ENCODE data around the gene NFYC.

The NFYC gene

DNA sequence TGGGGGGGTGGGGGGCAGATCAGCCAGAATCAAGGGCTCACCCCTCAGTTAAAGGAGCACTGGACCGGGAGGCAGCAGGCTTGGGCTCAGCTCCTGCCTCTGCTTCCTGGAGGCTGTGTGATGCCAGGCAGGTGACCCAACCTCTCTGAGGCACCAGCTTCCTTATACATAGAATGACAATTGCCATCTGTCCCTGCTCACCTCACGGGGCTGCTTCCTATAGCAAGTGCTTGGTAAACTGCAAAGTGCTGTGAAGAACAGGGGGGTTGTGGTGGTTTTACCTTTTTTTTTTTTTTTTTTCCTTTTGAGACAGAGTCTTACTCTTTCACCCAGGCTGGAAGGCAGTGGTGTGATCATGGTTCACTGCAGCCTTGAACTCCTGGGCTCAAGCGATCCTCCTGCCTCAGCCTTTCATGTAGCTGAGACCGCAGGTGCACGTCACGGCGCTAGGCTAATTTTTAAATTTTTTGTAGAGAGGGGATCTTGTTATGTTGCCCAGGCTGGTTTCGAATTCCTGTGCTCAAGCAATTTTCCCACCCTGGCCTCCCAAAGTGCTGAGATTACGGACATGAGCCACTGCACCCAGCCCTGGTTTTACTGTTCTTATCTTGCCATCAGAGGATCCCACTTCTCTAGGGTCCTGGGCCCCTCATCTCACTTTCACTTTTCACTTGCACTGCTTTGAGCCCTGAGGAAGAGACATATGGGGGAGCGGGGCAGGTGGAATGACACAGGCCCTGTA is 103.6 kb downstream of the NFYC start:
- no peak for DNase-seq (ENCODE audit: low read depth in 2 of 2)
- TF ChIP-seq, protein P1, sequence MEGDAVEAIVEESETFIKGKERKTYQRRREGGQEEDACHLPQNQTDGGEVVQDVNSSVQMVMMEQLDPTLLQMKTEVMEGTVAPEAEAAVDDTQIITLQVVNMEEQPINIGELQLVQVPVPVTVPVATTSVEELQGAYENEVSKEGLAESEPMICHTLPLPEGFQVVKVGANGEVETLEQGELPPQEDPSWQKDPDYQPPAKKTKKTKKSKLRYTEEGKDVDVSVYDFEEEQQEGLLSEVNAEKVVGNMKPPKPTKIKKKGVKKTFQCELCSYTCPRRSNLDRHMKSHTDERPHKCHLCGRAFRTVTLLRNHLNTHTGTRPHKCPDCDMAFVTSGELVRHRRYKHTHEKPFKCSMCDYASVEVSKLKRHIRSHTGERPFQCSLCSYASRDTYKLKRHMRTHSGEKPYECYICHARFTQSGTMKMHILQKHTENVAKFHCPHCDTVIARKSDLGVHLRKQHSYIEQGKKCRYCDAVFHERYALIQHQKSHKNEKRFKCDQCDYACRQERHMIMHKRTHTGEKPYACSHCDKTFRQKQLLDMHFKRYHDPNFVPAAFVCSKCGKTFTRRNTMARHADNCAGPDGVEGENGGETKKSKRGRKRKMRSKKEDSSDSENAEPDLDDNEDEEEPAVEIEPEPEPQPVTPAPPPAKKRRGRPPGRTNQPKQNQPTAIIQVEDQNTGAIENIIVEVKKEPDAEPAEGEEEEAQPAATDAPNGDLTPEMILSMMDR (IDR thresholded peaks at IDR 0.05; ENCODE audit: low read depth, low read length): no peak
- H3K4me3 ChIP-seq (replicated peaks in 1 of 2; ENCODE audit: low read depth in 2 of 2, low read length in 2 of 2): no peak overlapping the region

DNA sequence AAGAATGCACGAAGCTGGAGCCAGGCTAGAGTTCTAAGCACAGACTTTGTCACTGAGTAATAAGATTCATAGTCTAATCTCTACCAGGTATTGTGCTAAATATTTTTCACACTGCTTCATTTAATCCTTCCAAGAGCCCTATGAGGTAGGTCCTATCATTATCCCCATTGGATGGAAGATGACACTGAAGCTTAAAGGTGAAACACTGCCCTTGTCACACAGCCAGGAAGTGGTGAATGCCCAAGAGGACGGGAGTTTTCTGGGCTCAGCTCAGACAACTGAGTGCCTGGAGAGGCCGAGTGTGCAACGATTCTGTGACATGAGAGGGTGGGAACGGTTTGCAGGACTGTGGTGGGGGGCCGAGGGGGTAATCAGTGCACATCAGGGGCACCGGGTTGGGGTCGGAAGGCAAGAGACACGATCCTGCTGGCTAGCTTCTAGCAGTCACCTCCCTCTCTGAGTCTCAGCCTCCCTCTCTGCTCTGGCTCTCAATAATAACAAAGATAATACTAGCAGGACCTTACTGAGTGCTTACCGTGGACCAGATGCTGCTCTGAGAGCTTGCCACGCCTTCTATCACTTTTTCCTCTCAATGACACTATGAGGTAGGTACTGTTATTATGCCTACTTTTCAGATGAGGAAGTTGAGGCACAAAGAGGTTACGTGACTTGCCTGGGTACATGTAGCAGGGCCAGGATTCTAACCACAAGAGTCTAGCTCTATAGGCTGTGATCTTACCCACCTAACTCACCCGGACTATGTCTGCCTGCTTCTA is 104.5 kb downstream of the NFYC start:
- TF ChIP-seq, protein P1 (IDR thresholded peaks at IDR 0.05; ENCODE audit: low read depth, low read length): no peak
- DNase-seq (ENCODE audit: low read depth in 2 of 2): no peak
- H3K4me3 ChIP-seq (replicated peaks in 1 of 2; ENCODE audit: low read depth in 2 of 2, low read length in 2 of 2): no peak overlapping the region

GRCh38 chr1:40796939-40797667 is 105.6 kb downstream of the NFYC start:
- no peak overlapping the region for H3K4me3 ChIP-seq (replicated peaks in 1 of 2; ENCODE audit: low read depth in 2 of 2, low read length in 2 of 2)
- DNase-seq (ENCODE audit: low read depth in 2 of 2): no peak
- TF ChIP-seq, protein P1 (IDR thresholded peaks at IDR 0.05; ENCODE audit: low read depth, low read length): no peak

DNA sequence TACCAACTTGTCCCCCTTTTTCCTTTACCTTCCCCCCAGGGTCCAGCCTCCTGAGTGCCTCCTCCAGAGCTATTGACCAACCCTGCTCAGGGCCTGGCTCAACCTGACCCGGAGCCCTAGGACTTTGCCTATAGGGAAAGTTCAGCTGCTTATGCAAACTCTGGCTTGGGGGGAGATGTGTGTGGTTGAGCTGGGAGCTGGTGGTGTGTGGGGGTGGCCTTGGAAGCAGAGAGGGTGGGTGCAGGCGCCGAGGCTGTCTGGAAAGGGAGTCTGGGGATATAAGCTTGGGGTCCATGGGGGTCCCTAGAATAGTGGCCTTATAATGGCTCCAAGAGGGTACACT is 106.1 kb downstream of the NFYC start:
- no peak for DNase-seq (ENCODE audit: low read depth in 2 of 2)
- H3K4me3 ChIP-seq (replicated peaks in 1 of 2; ENCODE audit: low read depth in 2 of 2, low read length in 2 of 2): no peak overlapping the region
- TF ChIP-seq, protein P1 (IDR thresholded peaks at IDR 0.05; ENCODE audit: low read depth, low read length): no peak

- DNase-seq (ENCODE audit: low read depth in 2 of 2): no peak
- no peak overlapping the region for H3K4me3 ChIP-seq (replicated peaks in 1 of 2; ENCODE audit: low read depth in 2 of 2, low read length in 2 of 2)
- TF ChIP-seq, protein P1 (IDR thresholded peaks at IDR 0.05; ENCODE audit: low read depth, low read length): no peak
These were observed 107.1 kb downstream of the NFYC start for GRCh38 chr1:40798366-40799281.

- no peak overlapping the region for H3K4me3 ChIP-seq (replicated peaks in 1 of 2; ENCODE audit: low read depth in 2 of 2, low read length in 2 of 2)
- TF ChIP-seq, protein P1 (IDR thresholded peaks at IDR 0.05; ENCODE audit: low read depth, low read length): no peak
- peak; percentile 35 to 69 for DNase-seq (ENCODE audit: low read depth in 2 of 2)
These were observed 107.9 kb downstream of the NFYC start for GRCh38 chr1:40799351-40799867.
